Stimulated activated CD4-positive, alpha-beta T cell treated with anti-CD3 and anti-CD28 coated beads, Interleukin-12 subunit alpha, Interleukin-12 subunit beta, amount 100 ng/mL, for 24 hours (primary cell): Measurements from ENCODE around the gene TECPR2.
"Not testable (repeated sequence)": the region's sequence is repeated elsewhere in the genome, so short reads cannot be mapped to it uniquely, and the experiment has no call there.

Experiments used
- DNase-seq, 2 experiments: peaks; one replicate each; pipeline ENCODE4 v3.0.0-alpha.2; 2020; ENCODE audit warnings: low read depth in 2 of 2

TECPR2 gene

DNA sequence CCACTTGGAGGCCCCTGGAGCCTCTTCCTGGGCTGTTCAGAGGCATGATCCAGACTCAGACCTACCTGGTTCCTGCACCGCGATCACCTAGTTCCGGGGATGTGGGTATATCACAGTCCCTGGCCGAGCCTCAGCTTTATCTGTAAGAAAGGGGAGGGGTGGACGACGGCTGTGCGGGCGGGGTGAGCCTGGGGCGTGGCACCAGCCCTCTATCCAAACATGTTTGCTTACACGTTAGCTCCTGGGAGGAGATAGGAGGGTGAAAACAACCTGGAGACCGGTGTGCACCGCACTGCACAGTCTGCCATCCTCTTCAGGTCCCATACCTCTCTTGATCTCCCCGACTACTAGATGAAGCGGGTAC, 145.7 kb downstream of the TECPR2 start:
- no peak for DNase-seq

- no peak for DNase-seq
Measured at GRCh38 chr14:102508774-102509745, 146.3 kb downstream of the TECPR2 start.

- peak; percentile 87 to 92 for DNase-seq
Measured at GRCh38 chr14:102509746-102510615, 147.2 kb downstream of the TECPR2 start, which contains the start of gene ANKRD9. Gene ANKRD9 (minus strand): TSS chr14:102509776. CDS start chr14:102507889, 1,887 bp downstream.

DNA sequence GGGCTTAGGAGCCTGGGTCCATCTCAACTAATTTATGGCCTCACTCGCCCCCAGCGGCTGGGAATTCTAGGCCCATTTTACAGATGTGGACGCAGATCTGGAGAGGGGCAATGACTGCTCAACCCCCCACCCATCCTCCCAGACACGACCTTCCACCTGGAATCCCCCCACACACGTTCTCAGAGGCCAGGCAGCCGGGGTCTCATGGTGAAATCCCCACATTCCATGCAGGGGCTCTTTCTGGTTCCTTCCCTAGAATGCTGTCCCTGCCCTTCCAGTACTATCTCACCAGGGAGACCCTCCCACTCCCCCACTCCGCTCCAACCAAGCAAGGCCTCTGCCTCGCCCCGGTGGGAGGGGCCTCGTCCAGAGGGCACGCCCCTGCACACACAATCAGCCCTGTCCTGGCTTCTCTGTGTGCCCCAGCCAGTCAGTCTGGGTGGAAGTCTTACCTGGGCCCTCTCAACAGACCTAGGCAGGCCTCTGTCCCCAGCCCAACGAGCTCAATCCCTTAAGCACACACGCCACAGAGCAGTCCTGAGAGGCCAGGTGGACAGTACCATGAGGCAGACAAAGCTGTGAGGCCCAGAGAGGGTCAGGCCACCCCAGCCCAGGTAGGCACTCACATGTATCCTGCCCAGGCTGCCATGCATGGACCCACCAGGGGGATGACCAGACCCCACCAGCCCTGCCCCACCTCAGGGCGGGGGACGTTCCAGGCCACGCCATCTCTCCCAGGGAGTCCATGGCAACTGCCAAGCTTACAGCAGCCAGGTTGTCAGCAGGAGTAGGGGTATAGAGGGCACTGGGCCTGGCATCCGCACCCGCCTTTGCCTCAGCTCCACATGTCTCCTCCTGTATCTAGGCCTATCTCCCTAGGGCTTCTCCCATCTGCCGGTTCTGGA, 148.1 kb downstream of the TECPR2 start:
- no peak for DNase-seq

GRCh38 chr14:102511538-102511937, 148.8 kb downstream of the TECPR2 start:
- no peak for DNase-seq

- DNase-seq, result no peak
Measured at GRCh38 chr14:102512793-102513300, 150.1 kb downstream of the TECPR2 start.

DNA sequence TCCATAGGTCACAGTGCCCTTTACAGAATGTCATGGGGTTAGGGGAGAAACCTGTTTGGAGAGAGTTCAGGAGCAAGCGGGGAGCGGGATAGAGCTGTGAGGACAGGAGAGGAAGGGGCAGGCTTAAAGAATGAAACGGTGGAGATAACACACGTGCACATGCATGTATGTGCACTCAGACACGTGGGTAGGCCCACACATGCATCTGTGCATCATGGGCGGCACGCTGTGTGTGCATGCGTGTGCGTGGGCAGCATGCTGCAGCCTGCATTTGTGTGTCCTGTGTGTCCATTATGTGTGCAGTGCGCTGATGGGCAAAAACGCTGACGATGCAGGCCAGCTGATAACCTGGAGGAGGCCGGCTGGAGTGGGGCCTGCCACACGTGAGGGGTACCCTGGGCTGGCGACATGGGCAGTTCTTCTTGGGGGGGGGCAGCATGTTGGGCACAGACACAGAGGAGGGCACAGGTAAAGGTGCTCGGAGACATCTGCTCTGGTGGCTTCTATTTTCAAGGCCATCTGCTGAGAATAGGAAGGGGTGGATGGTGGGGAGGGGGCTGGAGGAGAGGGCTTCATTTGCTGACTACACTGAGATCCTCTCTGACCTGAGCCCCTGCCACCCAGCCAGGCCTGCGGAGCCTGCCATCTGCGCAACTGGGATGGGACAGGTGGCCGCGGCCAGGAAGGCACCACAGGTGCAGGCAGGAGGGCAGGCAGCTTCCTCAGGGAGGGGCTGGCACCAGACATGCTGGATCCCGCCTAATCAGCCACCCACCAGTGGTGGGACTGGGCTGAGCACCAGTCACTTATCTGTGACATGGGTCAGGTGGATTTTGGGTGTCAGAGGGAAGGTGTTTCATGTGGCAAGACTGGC, 151.4 kb downstream of the TECPR2 start:
- no peak for DNase-seq

DNA sequence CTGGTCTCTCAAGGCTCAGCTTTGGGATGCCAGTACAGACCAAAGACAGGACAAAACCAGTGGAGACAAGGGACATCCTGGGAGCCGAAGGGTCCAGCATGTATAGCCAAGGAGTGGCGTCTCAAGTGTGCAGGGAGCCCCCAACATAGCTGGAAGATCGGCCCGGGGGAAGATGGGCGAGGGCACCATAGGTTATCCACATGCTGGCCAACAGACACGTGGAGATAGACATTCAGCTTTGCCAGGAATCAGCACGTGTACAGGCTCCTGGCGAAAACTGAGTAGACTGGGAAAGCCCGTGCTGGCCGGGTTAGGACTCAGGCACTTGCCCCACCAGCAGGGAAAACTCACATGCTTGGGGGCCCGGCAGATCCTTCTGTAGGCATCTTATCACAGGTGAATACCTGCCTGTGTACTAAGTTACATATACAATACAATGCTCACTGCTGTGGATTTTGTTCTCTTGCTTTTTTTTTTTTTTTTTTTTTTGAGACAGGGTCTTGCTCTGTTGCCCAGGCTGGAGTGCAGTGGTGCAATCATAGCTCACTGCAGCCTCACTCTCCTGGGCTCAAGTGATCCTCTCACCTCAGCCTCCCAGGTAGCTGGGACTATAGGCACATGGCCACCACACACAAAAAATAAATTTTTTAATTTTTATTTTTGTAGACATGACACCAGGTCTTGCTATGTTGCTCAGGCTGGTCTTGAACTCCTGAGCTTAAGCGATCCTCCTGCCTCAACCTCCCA, 152.4 kb downstream of the TECPR2 start:
- no peak for DNase-seq

GRCh38 chr14:102516531-102517391, 154.0 kb downstream of the TECPR2 start:
- DNase-seq, result peak in 1 of 2 experiments; percentile 47

GRCh38 chr14:102517392-102518062, 154.8 kb downstream of the TECPR2 start:
- DNase-seq, result no peak

DNA sequence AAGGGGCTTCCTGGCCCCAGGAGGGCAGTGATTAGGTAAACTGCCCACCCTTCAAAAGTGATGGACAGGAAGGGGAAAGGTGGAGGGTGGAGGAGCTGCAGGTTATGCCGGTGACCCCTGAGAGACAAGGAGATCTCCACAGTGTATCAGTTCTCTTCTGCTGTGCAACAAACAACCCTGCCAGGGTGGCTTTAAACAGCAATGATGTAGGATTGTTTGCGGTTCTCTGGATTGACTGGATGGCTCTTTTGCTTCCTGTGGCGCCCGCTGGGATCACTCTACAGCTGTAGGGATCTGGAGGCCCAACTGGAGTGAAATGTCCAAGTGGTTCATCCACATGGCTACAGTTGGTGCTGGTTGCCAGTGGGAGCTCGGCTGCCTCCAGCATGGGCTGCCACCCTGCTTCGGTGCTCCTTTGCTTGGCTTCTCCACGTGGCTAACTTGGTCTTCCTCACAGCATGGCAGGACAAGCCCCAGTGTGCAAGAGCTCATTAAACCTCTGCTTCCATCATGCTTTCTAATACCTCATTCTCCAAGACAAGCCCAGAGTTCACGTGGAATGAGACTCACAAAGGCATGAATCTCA, 155.4 kb downstream of the TECPR2 start:
- no peak for DNase-seq

- not testable (repeated sequence) for DNase-seq
Measured at GRCh38 chr14:102519709-102520108, 157.0 kb downstream of the TECPR2 start.

GRCh38 chr14:102523200-102523568, 160.4 kb downstream of the TECPR2 start:
- no peak for DNase-seq

GRCh38 chr14:102523569-102524450, 161.1 kb downstream of the TECPR2 start:
- DNase-seq, result no peak

GRCh38 chr14:102524451-102525218, 161.9 kb downstream of the TECPR2 start:
- DNase-seq, result peak; percentile 89 to 97
